Measurements from ENCODE around the gene GPA33. TPM values are rescaled to one million over a fixed set of nuclear protein-coding genes. Genes with fewer than 3 reads are reported as not detected.

Gene GPA33
- total RNA-seq, 1 donor = not detected

GRCh38 chr1:167135281-167135840, 45.2 kb upstream of the GPA33 start:
- TF ChIP-seq CTCF (IDR thresholded peaks at IDR 0.05; ENCODE audit: insufficient read depth, low read depth, low read length) = no peak
- no peak for DNase-seq (ENCODE audit: low read depth)
- H3K4me3 ChIP-seq (ENCODE audit: low read depth, low read length) = no peak overlapping the region

GRCh38 chr1:167132301-167133010, 42.3 kb upstream of the GPA33 start:
- H3K4me3 ChIP-seq (ENCODE audit: low read depth, low read length) = no peak overlapping the region
- TF ChIP-seq CTCF (IDR thresholded peaks at IDR 0.05; ENCODE audit: insufficient read depth, low read depth, low read length) = no peak
- no peak for DNase-seq (ENCODE audit: low read depth)

GRCh38 chr1:167130829-167131510, 40.8 kb upstream of the GPA33 start:
- no peak for TF ChIP-seq CTCF (IDR thresholded peaks at IDR 0.05; ENCODE audit: insufficient read depth, low read depth, low read length)
- no peak for DNase-seq (ENCODE audit: low read depth)

GRCh38 chr1:167128261-167129227, 38.4 kb upstream of the GPA33 start:
- DNase-seq (ENCODE audit: low read depth) = no peak
- no peak overlapping the region for H3K4me3 ChIP-seq (ENCODE audit: low read depth, low read length)
- no peak for TF ChIP-seq CTCF (IDR thresholded peaks at IDR 0.05; ENCODE audit: insufficient read depth, low read depth, low read length)

More at GRCh38 chr1:167130829-167131510, 40.8 kb upstream of the GPA33 start:
- H3K4me3 ChIP-seq (ENCODE audit: low read depth, low read length) = no peak overlapping the region

GRCh38 chr1:167127661-167128060, 37.5 kb upstream of the GPA33 start:
- TF ChIP-seq CTCF (IDR thresholded peaks at IDR 0.05; ENCODE audit: insufficient read depth, low read depth, low read length) = no peak
- no peak for DNase-seq (ENCODE audit: low read depth)
- H3K4me3 ChIP-seq (ENCODE audit: low read depth, low read length) = no peak overlapping the region

GRCh38 chr1:167127236-167127635, 37.1 kb upstream of the GPA33 start:
- H3K4me3 ChIP-seq (ENCODE audit: low read depth, low read length) = no peak overlapping the region
- TF ChIP-seq CTCF (IDR thresholded peaks at IDR 0.05; ENCODE audit: insufficient read depth, low read depth, low read length) = no peak
- no peak for DNase-seq (ENCODE audit: low read depth)

Measured in fibroblast of villous mesenchyme (primary cell).